Erythroblast (primary cell): ENCODE results near the gene CCNB2.

Experiments used
- GATA1 ChIP-seq: IDR thresholded peaks from 2 replicates; pipeline ENCODE4 v1.6.1; 2011; ENCODE audit warnings: low read depth, mild to moderate bottlenecking, control low read depth, low read length, moderate library complexity
- POLR2A ChIP-seq: IDR thresholded peaks from 2 replicates; pipeline ENCODE4 v1.6.1; 2011; ENCODE audit warnings: mild to moderate bottlenecking, low read length

DNA sequence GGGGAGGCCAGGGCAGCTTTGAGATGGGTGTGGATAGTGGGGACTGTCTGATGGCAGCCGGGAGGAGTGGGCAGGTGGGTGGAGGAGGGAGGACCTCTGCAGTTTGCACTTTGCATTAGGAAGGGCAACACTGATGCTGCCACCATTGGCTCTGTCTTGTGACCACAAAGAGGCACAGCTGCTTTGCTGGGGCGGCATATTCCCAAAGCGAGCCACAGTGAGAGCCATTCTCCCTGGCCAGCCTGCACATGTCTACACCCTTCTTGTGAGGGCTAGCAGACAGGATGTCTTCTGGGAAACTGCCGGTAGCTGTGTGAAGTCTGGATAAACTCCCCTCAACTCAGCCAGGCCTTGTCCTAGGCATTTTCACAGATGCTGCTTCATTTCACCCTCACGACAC lies 38.3 kb downstream of the CCNB2 start:
- TF ChIP-seq POLR2A (no peak), GATA1 (no peak)
